ENCODE data around the gene RRAD.

GRCh38 chr16:66894055-66894454 lies 31.3 kb downstream of the RRAD start:
- TF ChIP-seq CTCF (tag by site-specific recombination; IDR thresholded peaks at IDR 0.05) (no peak), ZBTB1 (tag by site-specific recombination; IDR thresholded peaks at IDR 0.05) (no peak), ZNF354C (tag by site-specific recombination; IDR thresholded peaks at IDR 0.05; ENCODE audit: borderline replicate concordance, low read depth) (no peak), ZNF175 (tag by site-specific recombination; IDR thresholded peaks at IDR 0.05) (no peak), ZNF585B (tag by site-specific recombination; IDR thresholded peaks at IDR 0.05) (no peak), ZNF530 (tag by site-specific recombination; IDR thresholded peaks at IDR 0.05; ENCODE audit: low read depth) (no peak), ZNF394 (tag by site-specific recombination; IDR thresholded peaks at IDR 0.05; ENCODE audit: borderline replicate concordance) (no peak), ZNF114 (tag by site-specific recombination; IDR thresholded peaks at IDR 0.05) (no peak), ZNF548 (tag by site-specific recombination; IDR thresholded peaks at IDR 0.05) (no peak)
- TF ChIP-seq, protein P1, sequence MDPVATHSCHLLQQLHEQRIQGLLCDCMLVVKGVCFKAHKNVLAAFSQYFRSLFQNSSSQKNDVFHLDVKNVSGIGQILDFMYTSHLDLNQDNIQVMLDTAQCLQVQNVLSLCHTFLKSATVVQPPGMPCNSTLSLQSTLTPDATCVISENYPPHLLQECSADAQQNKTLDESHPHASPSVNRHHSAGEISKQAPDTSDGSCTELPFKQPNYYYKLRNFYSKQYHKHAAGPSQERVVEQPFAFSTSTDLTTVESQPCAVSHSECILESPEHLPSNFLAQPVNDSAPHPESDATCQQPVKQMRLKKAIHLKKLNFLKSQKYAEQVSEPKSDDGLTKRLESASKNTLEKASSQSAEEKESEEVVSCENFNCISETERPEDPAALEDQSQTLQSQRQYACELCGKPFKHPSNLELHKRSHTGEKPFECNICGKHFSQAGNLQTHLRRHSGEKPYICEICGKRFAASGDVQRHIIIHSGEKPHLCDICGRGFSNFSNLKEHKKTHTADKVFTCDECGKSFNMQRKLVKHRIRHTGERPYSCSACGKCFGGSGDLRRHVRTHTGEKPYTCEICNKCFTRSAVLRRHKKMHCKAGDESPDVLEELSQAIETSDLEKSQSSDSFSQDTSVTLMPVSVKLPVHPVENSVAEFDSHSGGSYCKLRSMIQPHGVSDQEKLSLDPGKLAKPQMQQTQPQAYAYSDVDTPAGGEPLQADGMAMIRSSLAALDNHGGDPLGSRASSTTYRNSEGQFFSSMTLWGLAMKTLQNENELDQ (tag by site-specific recombination; IDR thresholded peaks at IDR 0.05; ENCODE audit: low read depth): no peak

Measured in HEK293 (cell line).